GM13977 (cell line): Measurements from ENCODE around the gene KRTAP10-10.

ENCODE experiments used
- DNase-seq: peaks from one replicate; pipeline ENCODE4 v3.0.0; 2012; ENCODE audit warnings: low spot score
- in situ Hi-C: fragments of 300-500 bp; cut with MboI; formaldehyde crosslinking; loops from one replicate; pipeline ENCODE4 v1.12.0; 2022; ENCODE audit warnings: low sequenced_read_pairs, low pct_unique_long_range_greater_than_20kb, mixed read lengths, inconsistent platforms; ENCODE audit not compliant: unreplicated experiment
- TF ChIP-seq, protein P1 (sequence below): IDR thresholded peaks from 2 replicates; pipeline ENCODE4 v1.5.1; 2012; ENCODE audit warnings: mild to moderate bottlenecking, control low read depth; ENCODE audit not compliant: insufficient read depth; ENCODE audit errors: extremely low read depth, missing control alignments

Gene KRTAP10-10

DNA sequence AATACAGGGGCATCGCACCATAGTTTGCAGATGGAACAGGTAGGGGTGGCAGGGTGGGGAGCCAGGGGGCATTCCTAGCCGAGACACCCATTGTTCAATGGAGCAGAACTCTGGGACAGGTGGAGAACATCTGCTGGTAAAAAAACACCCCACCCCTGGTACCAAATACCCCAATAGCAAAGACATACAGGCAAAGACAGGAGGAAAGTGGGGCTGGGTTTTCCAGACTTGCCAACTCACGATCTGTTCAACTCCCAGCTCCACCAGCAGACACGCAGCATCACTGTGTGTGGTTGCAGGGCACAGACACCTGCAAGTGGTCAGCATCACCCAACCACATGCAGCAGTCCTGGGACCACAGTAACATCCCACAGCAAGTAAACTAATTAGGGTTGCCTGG lies 25.6 kb upstream of the KRTAP10-10 start:
- no peak for DNase-seq
- in situ Hi-C loops, result no loop called here
- TF ChIP-seq, protein P1, sequence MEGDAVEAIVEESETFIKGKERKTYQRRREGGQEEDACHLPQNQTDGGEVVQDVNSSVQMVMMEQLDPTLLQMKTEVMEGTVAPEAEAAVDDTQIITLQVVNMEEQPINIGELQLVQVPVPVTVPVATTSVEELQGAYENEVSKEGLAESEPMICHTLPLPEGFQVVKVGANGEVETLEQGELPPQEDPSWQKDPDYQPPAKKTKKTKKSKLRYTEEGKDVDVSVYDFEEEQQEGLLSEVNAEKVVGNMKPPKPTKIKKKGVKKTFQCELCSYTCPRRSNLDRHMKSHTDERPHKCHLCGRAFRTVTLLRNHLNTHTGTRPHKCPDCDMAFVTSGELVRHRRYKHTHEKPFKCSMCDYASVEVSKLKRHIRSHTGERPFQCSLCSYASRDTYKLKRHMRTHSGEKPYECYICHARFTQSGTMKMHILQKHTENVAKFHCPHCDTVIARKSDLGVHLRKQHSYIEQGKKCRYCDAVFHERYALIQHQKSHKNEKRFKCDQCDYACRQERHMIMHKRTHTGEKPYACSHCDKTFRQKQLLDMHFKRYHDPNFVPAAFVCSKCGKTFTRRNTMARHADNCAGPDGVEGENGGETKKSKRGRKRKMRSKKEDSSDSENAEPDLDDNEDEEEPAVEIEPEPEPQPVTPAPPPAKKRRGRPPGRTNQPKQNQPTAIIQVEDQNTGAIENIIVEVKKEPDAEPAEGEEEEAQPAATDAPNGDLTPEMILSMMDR, result no peak

DNA sequence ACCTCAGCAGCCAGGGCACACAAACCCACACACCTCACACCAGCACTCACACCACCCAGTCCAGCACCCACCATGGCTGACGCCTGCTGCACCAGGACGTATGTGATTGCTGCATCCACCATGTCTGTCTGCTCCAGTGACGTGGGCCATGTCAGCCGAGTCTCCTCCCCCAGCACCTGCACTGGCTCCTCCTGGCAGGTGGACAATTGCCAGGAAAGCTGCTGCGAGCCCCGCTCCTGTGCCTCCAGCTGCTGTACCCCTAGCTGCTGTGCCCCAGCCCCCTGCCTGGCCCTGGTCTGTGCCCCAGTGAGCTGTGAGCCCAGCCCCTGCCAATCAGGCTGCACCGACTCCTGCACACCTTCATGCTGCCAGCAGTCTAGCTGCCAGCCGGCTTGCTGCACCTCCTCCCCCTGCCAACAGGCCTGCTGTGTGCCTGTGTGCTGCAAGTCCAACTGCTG lies 25.1 kb upstream of the KRTAP10-10 start, which contains the start of gene KRTAP10-8:
Gene KRTAP10-8, plus strand, starts transcription at position 51 of the 458 bp plus-strand sequence. Its CDS starts 22 bp downstream, at position 73.
- TF ChIP-seq, protein P1, result no peak
- in situ Hi-C loops, result no loop called here
- no peak for DNase-seq

DNA sequence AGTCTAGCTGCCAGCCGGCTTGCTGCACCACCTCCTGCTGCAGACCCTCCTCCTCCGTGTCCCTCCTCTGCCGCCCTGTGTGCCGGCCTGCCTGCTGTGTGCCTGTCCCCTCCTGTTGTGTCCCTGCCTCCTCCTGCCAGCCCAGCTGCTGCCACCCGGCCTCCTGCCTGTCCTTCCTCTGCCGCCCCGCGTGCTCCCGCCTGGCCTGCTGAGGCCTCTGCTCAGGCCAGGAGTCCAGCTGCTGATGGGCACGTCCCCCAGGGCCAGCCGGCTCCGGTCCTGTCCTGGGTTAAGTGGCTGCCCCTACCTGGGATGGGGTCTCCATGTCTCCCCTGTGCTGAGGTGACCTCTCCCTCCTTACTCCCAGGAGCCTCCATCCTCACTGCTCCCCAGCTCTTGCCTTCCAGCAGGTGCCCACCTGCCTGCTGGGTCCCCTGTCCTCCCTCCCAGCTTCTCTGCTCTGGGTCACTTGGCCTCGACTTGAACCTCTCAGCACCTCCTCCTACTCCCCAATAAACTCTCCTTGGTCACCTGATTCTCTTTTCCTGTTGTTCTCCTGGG lies 24.4 kb upstream of the KRTAP10-10 start:
- no peak for DNase-seq
- in situ Hi-C loops, result no loop called here
- TF ChIP-seq, protein P1, result no peak

DNA sequence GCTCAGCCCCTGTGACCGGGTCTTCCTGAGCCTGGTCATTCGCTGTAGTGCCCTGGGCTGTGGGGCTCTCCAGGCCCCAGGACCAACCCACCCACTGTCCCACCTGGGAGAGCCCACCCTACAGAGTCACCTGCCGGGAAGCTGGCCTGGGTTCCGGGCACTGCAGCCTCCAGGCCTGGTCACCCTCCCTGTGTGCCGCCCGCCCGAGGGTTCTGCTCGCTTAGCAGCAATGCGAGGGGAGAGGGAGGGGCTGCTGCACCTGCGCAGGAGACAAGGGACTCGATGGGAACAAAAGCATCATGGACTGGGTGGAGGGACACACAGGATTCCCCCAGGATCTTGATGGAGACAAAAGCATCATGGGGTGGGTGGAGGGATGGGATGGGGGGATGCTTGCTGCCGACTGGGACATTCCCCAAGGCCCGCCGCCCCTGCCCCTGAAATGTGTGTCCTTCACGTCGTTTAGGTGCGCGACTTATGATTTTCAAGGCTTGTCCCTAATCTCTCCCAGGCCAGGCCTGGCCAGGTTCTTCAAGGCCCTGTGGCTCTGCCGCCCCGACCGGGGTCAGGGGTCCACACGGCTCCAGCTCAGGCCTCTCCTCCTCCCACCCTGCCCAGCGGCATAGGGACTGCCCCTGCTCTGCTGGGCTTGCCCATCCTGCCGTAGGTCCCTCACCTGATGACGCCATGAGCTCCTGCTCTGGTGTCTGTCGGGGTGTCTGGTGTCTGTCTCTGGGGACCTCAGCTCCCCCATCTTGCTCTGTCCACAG lies 23.6 kb upstream of the KRTAP10-10 start:
- no peak for DNase-seq
- in situ Hi-C loops, result no loop called here
- TF ChIP-seq, protein P1, result no peak

DNA sequence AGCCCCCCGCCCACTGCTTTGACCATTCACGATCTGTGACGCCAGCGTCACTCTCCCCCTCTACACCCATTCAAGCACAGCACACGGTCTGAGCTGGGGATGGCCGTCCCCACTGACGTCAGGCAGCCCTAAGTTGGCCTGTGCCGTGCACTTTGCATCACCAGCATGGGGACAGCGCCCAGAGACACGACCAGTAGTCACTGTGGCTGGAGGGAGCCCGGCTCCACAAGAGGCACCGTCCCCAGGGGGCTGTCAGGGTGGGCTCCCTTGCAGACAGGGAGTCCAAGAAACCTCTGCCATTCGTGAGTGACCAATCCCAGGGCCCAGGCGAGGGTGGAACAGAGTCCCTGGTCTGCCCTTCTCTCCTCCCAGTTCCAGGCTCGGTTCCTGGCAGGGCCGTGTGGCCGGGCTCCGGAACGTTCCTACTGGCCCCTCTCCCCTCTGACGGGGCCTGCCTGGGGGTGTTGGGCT lies 23.0 kb upstream of the KRTAP10-10 start:
- no peak for DNase-seq
- in situ Hi-C loops, result no loop called here
- TF ChIP-seq, protein P1, result no peak

DNA sequence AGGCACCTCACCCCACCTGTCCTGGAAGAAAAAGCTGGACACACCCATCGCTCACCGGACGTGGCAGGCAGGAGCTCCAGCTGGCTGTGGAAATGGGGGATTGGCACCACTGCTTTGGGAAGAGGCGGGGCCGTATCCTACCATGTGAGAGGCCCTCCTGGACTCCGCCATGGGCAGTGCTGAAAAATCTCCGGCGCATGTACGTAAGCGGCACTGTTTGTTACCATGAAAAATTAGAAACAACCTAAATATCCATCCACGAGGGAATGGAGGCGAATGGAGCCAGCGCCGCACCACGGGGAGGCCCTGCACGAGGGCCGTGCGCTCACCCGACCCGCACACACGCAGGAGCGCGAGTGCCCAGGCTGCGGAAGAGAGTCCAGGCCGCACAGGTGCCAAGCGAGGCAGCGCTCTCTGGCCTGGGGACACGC lies 22.2 kb upstream of the KRTAP10-10 start:
- DNase-seq, result no peak
- TF ChIP-seq, protein P1, result no peak
- in situ Hi-C loops, result no loop called here
